Brain microvascular endothelial cell (primary cell): ENCODE results near the gene CD164L2.

Experiments
- DNase-seq: peaks from one replicate; pipeline ENCODE4 v3.0.0-alpha.2; 2020
- H3K27ac ChIP-seq: fragments of 250-450 bp; sonication (Bioruptor Pico); 2 replicates; pipeline ENCODE4 v1.5.1; 2020; ENCODE audit warnings: mild to moderate bottlenecking, moderate library complexity
- H3K27me3 ChIP-seq: fragments of 250-450 bp; sonication (Bioruptor Pico); replicated peaks from 2 replicates; pipeline ENCODE4 v1.5.1; 2020; ENCODE audit warnings: mild to moderate bottlenecking
- H3K36me3 ChIP-seq: fragments of 250-450 bp; sonication (Bioruptor Pico); replicated peaks from 2 replicates; pipeline ENCODE4 v1.5.1; 2020; ENCODE audit warnings: mild to moderate bottlenecking
- H3K4me3 ChIP-seq: 2 replicates; pipeline ENCODE4 v1.5.1; 2011; ENCODE audit warnings: low read depth, mild to moderate bottlenecking, control low read depth, low read length, moderate library complexity
- CTCF ChIP-seq: IDR thresholded peaks from 2 replicates; pipeline ENCODE4 v1.5.1; 2011; ENCODE audit warnings: low read depth, mild to moderate bottlenecking, moderate library complexity, low read length, control low read depth, inconsistent platforms; ENCODE audit errors: missing control alignments
- in situ Hi-C: cut with HindIII; loops from 2 replicates; pipeline ENCODE4 v1.10.0; 2017; ENCODE audit warnings: low sequenced_read_pairs, low pct_ligation_motif_present

CD164L2 gene

GRCh38 chr1:27361044-27361402, 22.1 kb downstream of the CD164L2 start:
- TF ChIP-seq CTCF = no peak
- Histone ChIP-seq H3K4me3 (no peak overlapping the region), H3K36me3 (peaks cover 20% of the 10 kb centered on the region), H3K27ac (no peak overlapping the region), H3K27me3 (no peaks in the 10 kb centered on the region)
- DNase-seq = no peak
- in situ Hi-C loops = no loop called here

- H3K27me3 ChIP-seq = no peaks in the 10 kb centered on the region
- H3K4me3 ChIP-seq = peak overlapping the region; percentile 15
- no peak for DNase-seq
- H3K36me3 ChIP-seq = peaks cover 23% of the 10 kb centered on the region
- H3K27ac ChIP-seq = no peak overlapping the region
- in situ Hi-C loops = no loop called here
- no peak for TF ChIP-seq CTCF
These were observed 22.7 kb downstream of the CD164L2 start for GRCh38 chr1:27360159-27361043.

- DNase-seq = no peak
- no peak overlapping the region for H3K4me3 ChIP-seq
- H3K27me3 ChIP-seq = no peaks in the 10 kb centered on the region
- H3K36me3 ChIP-seq = peaks cover 25% of the 10 kb centered on the region
- no peak for TF ChIP-seq CTCF
- in situ Hi-C loops = no loop called here
- no peak overlapping the region for H3K27ac ChIP-seq
These were observed 23.3 kb downstream of the CD164L2 start for GRCh38 chr1:27359822-27360158.

GRCh38 chr1:27358928-27359313, 24.2 kb downstream of the CD164L2 start:
- in situ Hi-C loops = no loop called here
- Histone ChIP-seq H3K4me3 (no peak overlapping the region), H3K27me3 (no peaks in the 10 kb centered on the region), H3K36me3 (peaks cover 25% of the 10 kb centered on the region), H3K27ac (no peak overlapping the region)
- TF ChIP-seq CTCF = no peak
- DNase-seq = no peak

- no peak for TF ChIP-seq CTCF
- H3K27me3 ChIP-seq = no peaks in the 10 kb centered on the region
- in situ Hi-C loops = no loop called here
- H3K4me3 ChIP-seq = no peak overlapping the region
- peaks cover 25% of the 10 kb centered on the region for H3K36me3 ChIP-seq
- no peak for DNase-seq
- H3K27ac ChIP-seq = no peak overlapping the region
These were observed 24.9 kb downstream of the CD164L2 start for GRCh38 chr1:27358038-27358927.
